Neural cell (in vitro differentiated cells): ENCODE results near the gene TSPAN15.

Source experiments
- CTCF ChIP-seq: fragments of 450-650 bp; IDR thresholded peaks from 2 replicates; pipeline ENCODE4 v1.5.1; 2014; ENCODE audit warnings: antibody characterized with exemption, mild to moderate bottlenecking, moderate library complexity; ENCODE audit not compliant: poor library complexity, severe bottlenecking
- EP300 ChIP-seq: fragments of 450-650 bp; conservative IDR thresholded peaks from 2 replicates; pipeline ENCODE4 v1.6.1; 2014; ENCODE audit warnings: antibody characterized with exemption, mild to moderate bottlenecking, moderate library complexity; ENCODE audit not compliant: poor library complexity, severe bottlenecking
- EZH2 ChIP-seq: fragments of 200-600, 300-800 bp; shearing (Covaris generic), sonication (generic); IDR thresholded peaks from 2 replicates; pipeline ENCODE4 v1.6.1; 2014; ENCODE audit warnings: antibody characterized with exemption, low read length, borderline replicate concordance, mild to moderate bottlenecking; ENCODE audit not compliant: insufficient read depth, poor library complexity, severe bottlenecking
- MXI1 ChIP-seq: fragments of 450-650 bp; conservative IDR thresholded peaks from 2 replicates; pipeline ENCODE4 v1.6.1; 2014; ENCODE audit warnings: antibody characterized with exemption, mild to moderate bottlenecking; ENCODE audit not compliant: poor library complexity, severe bottlenecking
- POLR2AphosphoS5 ChIP-seq: IDR thresholded peaks from 2 replicates; pipeline ENCODE4 v1.6.1; 2012
- REST ChIP-seq: IDR thresholded peaks from 2 replicates; pipeline ENCODE4 v1.6.1; 2012; ENCODE audit warnings: borderline replicate concordance
- SMC3 ChIP-seq: fragments of 450-650 bp; conservative IDR thresholded peaks from 2 replicates; pipeline ENCODE4 v1.6.1; 2014; ENCODE audit warnings: antibody characterized with exemption, mild to moderate bottlenecking, moderate library complexity; ENCODE audit not compliant: poor library complexity
- TAF1 ChIP-seq: IDR thresholded peaks from 2 replicates; pipeline ENCODE4 v1.6.1; 2012; ENCODE audit warnings: low read depth

- no peak for TF ChIP-seq TAF1
- no peak for TF ChIP-seq CTCF
- TF ChIP-seq POLR2AphosphoS5, result no peak
- no peak for TF ChIP-seq REST
- no peak for TF ChIP-seq EZH2
- no peak for TF ChIP-seq EP300
- no peak for TF ChIP-seq MXI1
- TF ChIP-seq SMC3, result no peak
These were observed 24.2 kb downstream of the TSPAN15 start for GRCh38 chr10:69475433-69475830.
